Globus pallidus (tissue), 1 donor: ENCODE data around the gene FBLN7.

ENCODE experiments used
- DNase-seq: peaks from one replicate; pipeline ENCODE4 v3.0.0-alpha.2; 2015; ENCODE audit warnings: low spot score

The FBLN7 gene

DNA sequence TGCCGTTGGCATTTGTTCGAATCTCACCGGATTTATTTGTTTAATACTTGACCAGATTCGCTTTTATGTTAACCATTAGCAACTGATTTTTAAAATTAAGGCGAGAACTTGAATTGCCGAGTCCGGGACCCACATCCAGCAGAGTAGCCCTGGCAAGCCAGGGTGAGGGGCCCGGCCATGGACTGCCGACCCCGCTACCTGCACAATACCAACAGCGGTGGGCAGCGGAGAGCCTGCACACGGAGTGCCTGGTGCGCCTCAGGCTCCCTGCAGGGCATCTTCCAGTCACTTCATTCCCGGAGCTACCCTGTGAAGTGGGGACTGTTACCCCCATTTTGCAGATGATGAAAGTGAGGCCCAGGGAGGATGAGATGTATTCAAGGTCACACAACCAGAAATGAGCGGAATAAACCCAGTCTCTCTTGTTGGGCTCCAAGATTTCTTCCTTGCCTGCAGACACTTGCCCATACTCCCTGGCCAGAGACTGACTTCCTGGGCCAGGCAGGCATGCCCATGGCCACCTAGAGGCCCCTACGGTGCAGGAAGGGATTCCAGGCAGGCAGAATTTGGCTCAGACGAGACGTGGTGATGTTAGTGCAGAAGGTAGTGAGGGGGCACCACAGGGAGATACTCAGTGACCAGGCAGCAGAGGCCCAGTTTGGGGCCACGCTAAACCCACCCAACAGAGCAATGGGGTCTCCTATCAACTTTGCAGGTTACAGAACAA is 2.9 kb downstream of the FBLN7 start:
- DNase-seq: no peak

DNA sequence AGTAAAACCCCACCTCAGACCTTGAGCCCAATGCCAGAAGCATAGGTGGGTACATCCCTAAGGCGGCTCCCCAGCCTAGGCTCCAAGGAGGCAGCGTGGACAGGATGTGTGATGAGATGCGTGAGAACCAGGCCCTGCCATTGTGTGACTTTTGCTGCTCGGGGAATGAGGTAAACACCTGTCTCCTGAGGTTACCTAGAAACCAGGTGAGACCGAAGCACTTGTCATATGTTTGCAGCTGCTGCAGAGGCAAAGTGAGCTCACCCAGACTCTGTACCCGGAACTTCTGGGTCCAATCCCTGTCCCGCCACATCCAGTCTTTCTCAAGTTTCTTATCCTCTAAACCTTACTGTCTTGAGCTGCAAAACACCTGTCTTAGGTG is 3.4 kb downstream of the FBLN7 start:
- DNase-seq: no peak

DNA sequence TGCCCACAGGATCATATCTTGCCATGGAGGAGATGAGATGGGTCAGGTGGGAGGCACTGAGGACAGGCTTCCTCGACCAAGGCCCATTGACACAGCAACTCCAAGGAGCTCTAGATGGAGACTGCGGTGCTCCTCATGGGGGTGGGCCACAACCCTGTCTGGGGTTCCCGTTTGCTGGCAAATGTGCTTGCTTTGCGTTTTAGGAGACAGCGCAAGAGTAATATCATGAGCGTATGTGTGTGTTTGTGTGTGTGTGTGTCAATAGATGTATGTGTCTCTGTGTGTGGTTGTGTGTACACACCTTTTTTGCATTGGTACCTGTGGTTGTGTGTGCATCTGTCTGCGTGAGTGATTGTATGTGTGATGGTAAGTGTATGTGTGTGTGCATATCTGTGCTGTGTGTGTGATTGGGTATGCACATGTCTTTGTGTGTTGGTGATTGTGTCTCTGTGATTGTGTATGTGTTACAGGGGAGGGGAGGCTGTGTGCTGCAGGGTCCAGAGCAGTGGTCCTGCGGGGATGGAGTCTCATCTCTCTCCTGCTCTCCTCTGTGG is 4.4 kb downstream of the FBLN7 start:
- no peak for DNase-seq

DNA sequence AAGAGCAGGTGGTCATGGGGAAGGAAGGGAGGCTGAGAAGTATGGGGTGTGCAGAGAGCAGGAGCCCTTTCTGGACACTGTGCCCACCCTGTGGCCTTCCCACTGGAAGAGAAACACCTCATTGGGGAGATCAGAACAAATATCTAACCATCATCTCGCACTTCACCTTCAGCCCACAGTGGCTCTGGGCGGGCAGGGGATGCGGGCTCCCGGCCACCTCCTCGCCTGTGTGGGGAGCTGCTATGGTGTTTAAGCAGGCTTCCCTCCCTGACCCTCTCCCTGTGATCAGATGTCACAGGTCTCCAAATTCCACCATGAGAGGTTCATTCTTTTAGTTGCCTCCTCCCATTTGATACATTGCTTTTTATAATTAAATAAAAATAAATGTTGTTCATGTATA is 5.0 kb downstream of the FBLN7 start:
- no peak for DNase-seq

DNA sequence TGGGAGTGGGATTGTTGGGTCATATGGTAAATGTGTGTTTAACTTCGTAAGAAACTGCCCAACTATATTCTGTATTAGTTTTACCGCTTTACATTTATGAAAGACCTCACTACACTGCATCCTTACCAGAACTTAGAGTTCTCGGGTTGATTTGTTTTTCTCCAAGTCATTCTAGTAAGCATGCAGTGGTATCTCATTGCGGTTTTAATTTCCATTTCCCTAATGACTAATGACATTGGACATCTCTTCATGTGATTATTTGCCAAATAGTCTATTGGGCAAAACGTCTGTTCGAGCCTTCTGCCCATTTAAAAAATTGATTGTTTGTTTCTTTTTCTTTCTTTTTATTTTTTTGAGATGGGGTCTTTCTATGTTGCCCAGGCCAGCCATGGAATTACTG is 6.8 kb downstream of the FBLN7 start:
- DNase-seq: no peak

DNA sequence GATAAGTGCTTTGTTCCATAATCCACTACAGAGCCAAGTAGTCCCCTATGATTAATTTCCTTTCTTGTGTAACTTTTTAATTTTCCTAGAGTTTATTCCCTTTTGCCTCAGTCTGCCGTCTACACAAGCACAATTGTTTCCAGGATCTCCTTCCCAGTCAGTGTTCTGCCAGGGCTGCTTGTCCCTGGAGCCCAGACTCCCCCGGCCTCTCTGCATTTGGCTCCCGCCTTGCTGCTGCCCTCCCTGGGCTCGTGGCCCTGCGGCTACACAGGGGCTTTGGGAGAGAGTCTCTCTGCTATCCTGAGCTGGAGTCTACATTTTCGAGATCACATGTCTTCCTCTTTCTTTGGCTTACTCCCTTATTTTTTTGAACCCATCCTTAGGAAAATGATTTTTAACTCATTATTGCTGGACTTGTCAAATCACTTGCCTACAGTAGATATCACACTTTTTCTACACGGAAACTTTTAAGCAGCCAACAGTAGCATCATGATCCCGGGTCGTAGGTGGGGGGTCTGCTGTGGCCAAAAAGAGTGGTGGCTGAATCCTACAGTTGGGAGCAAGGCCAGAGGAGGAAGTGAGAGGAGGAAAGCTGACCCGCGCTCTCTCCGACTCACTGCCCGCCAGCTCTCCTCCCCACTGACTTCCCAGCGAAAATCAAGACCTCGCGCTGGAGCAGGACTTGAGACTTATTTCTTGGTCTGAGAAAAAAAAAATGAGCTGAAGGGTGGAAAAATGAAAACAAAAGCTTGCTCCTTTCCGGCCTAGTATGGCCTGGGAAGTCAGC is 9.4 kb downstream of the FBLN7 start:
- no peak for DNase-seq

DNA sequence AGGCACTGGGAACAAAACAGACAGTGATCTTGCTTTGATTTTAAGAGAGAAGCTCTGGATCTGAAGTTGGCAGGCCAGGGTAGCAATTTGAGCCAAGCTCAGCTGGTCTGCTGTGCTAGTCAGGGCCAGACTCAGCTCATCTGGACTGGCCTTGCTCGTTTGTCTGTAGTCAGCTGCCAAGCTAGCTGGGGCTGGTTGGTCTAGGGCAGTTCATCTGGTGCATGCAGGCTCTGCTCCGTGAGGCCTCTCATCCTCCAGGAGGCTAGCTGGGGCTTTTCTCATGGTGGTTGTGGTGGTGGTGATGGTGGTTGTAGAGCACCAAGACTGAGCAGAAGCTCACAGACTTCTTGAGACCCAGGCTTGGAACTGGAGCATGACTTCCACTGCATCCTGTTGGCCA is 10.3 kb downstream of the FBLN7 start:
- DNase-seq: no peak

DNA sequence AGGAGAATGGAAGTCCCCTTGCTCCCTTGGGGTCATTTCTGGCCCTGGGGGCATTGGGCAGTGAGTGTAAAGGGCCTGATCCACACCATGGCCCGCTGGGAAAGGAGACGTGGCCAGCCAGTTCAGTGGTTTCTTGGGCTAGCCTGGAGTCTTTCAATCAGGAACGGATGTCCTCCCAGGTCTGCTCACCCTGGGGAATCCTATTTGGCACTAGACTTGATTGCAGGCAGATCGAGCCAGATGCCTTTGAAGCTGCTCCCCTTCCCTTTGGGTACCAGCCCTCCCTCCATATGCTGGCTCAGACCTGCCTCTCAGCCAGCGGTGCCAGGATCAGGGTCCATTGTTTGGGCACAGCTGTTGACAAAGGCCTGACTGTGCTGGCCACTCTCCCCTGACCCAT is 11.0 kb downstream of the FBLN7 start:
- no peak for DNase-seq

DNA sequence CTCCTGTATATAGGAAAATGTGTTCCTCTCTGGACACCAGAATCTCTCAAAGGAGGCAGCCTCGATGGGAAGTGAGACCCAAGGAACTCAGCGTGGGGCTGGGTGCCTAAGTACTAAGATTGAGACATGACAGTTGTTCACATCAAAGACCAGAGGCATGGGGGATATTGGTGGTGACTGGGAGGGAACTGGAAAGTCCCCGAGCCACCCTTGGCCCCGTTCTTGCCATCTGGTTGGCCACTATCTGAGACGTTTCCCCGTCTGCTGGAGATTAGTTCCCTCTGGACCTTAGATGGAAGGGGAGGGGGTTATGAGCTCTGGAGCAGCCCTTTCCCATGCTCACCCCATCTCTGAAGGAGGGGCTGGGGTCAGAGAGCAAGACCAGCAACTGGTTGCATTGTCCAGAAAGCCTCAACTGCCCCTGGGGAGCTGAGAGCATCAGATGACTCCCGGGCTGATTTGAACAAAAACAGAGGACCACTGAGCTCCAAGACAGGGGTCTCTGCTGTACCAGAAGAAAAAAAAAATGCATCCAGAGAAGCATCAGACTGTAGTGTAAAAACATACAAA is 11.8 kb downstream of the FBLN7 start:
- no peak for DNase-seq

DNA sequence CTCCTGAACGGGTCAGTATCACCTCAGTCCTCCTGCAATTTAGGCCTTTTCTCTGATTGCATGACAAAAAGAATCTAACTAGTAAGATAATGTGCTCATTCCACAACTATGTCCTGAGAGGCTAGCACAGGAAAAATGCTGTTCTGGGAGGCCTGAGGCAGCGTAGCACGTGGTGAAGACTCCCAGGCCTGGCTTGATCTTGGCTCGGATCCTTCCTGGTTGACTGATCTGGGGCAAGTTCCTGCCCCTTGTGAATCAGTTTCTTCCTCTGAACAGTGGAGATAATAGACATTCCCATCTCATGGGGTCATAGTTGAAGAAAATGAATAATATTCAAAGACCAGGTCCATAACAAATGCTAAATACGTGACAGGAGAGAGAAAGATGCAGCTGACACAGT is 12.3 kb downstream of the FBLN7 start:
- DNase-seq: no peak

DNA sequence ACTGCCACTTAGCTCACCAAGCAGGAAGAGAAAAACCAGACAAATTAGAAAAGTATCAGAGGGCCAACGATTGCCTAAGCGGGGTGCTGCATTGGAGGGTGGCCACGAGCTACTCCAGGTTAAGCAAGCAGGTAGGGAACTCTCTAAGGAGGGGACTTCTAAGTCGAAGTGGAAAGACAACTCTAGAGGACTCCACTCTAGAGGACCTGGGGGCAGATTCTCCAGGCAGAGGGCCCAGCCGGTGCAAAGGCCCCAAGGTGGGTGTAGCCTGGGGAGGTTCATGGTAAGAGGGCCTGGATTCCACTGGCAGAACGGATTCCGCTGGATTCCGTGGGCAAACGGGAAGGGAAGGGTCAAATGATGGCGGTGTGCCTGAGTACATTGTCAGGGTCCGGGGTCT is 12.7 kb downstream of the FBLN7 start:
- DNase-seq: no peak

DNA sequence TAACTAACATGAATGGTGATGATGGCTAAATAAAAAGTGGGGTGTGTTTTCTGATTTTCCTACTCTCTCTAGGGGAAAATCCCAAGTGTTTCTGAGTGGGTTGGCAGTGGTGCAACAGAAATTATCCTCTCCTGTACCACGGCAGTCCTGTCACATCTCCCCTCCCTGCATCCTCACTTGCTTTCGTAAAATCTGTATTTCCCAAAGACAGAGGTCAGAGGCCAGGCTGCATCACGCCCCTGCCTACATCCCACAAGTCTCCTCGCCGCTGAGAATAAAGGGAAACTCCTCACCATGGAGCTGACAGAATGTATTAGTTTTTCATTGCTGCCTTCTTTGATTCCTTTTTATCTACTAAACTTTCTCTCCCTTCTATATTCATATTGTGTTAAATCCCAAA is 13.1 kb downstream of the FBLN7 start:
- no peak for DNase-seq

DNA sequence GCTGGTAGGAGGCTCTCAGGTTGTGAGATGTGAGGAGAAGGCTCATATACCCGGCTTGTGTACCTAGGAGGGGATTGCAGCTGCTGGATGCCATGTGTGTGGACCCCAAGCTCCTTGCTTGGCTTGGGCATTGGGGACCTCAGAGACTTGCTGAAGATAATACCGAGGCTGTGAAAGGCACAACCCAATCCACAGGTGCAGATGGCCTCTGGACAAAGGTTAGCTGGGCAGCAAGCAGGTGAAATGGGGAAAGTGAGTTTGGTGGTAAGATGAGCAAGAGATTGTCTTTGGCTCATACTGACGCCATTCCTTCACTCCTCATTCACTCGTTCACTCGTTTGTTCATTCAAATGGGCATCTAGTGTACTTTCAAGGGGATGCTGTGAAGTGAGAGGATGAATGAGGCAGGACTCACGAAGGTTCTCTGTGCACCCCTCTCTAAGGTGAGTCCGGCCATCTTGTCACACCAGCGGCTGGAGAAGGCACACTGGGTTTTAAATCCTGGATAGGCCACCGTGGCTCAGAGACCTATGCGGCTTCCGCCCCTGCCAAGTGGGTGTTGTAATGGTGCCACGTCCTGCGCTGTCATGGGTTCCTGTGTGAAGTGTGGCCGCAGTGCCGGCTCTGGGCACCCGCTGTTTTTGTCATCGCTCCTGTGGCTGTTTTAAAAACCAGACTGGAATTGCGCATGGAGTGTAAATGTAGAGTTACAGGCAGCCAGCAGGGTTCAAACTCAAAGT is 13.7 kb downstream of the FBLN7 start:
- no peak for DNase-seq

DNA sequence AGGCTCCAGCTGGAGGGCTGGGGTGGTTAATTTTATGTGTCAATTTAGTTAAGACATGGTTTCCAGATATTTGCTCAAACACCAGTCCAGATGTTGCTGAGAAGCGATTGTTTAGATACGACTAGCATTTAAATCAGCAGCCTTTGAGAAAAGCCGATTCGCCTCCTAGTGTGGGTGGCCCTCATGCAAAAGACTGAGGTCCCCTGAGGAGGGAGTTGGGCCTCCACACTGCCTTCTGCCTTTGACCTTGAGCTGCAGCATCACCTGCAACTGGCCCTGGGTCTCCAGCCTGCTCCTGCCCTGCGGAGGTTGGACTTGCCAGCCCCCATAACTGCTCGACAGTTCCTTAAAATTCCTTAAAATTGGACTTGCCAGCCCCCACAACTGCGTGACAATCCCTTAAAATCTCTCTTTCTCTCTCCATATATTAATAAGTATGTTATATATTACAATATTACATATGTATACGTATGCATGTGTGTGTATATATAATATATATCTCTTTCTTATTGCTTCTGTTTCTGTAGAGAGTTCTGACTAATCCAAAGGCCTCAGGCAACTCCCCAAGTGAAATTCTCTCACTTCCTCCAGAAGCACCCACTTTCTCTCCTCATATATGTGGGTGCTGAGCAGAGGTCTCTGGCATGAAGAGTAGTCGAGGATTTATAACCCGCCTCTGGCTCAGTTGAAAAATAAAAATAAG is 14.4 kb downstream of the FBLN7 start:
- DNase-seq: no peak

DNA sequence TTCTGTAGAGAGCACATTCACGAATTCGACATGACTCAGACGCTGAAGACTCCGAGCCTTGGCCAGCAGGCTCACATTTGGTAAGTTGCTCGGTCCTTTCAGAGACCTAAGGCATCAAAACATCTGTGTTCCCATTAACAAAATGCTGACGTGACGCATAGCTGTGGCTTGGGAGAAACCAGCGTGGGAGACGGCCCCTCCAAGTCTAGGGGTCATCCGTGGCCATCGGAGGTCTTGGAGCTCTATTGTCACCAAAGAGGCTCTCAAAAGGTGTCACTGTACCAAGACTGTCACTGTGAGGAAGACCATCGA is 14.9 kb downstream of the FBLN7 start:
- no peak for DNase-seq

DNA sequence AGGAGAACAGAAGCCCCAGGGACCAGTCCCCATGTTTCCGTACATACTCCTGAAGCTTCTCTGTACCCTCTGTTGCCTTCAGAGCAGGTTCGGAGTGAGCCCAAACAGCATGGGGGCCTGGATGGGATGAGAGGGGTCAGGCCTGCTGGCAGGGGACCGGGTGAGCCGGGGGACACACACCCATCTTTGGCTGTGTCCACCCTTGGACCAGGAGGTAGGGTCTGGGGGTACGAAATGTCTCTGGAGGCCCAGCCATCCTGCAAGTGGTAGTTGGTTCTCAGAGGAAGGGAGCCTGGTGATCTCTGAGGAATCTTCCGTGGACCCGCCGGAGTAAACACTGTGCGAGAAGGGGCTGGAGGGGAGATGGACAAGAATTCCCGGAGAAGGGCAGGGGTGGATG is 15.3 kb downstream of the FBLN7 start:
- no peak for DNase-seq

DNA sequence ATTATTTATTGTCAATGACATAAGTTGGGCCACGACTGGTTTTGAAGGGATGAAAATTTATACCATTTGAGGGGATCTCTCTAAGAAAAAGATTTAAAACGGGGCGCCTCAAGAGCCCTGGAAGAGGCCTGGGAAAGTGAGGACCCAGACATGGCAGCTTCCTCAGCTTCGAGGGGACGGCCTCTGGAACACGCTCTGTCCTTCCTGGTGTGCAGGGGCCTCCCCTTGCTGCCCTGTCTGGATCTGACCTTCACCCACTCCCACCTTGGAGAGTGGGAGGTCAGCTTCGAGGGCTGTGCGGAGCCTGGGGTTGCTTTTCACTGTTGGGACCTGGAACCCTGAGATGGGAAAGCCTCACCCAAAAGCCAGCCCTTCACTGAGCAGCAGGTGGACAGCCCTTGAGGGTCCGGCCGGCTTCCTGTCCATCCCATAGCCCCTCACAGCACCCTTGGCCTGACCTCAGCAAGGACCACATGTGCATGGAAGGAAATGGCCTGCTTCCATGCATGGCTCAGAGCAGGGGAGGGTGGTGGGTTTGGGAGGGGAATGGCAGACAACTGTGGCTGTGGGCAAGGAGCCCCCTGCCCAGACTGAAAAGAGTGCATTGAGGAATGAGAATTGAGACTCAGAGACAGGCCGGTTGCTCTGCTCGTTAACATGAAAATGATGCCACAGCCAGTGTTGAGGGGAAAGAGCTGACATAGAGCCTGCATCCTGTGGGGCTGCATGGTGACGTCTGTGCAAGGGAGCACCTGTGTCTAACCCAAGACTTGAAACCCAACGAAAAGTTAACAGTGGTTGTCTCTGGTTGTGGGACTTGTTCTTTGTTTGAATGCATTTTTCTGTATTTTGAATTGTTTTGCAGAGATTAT is 16.3 kb downstream of the FBLN7 start:
- DNase-seq: no peak

DNA sequence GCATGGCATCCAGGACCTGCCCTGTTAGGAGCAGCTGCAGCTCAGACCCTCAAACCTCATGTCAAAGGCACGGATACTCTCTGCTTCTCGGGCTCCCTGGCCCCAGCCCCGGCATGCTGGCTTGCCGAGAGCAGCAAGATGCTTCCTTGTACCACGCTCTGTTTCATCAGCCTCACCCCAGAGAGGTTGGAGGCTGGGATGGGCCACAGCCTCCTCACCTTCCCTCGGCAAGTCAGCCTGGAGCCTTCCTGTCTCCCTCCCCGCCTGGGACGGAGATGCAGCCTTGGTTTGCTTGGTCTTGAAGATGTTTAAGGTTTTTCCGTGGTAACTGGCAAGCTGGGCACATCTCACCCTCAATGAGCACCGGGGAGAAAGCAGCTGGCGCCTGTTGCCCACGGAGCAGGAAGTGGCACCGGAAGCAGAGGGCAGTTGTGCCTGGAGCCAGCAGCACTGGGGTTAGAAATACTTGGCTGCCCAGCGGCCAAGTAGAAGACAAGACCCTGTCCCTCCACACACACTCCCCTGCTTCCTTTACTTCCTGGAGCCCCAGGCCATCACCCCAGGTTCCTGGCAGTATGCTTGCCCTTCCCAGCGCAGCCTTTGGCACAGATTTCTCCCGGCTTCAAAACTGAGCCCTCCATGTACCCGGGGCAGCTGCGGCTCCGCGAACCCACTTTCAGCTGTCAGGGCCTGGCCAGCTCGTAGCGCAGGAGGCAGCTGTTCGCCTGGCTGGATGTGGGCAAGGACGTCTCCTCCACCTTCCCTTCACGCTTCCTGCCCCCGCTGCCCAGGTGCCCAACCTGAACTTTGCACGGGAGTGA is 17.4 kb downstream of the FBLN7 start:
- no peak for DNase-seq

DNA sequence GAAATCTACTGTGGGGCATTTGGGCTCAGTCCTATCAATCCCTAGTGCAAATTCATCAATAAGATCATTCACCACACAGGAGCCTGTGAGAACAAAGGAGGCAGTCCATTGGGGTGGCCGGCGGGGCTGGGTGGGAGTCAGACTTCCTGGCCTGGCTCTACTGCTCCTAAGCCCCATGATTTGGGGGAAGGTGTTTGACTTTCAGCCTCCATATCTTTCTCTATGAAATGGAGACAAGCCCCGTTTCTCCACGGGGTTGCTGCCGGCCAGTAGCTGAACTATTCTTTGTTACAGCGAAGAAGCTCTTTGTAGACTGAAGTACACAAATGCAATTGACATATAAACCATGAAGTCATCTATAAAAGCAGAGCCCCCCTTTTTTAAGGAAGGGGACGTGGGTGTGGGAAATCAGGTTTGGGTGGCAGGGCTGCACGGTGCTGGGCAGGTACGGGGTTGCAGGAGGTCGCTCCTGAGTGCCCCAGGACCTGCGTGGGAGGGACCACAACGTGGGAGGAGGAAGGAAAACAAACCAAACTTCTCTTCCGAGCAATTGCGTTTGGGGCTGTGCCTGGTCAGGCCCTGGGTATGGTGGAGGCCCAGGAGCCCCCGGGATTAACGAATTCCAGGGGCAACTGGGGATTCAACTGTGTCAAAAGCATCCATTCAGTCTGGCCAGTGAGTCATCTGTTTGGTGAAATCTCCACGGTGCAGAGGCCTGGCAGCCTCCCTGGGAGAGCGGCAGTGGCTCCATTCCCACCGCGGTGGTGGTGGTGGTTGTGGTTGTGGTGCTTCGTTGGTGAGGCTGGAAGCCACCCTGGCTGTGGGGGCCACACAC is 18.2 kb downstream of the FBLN7 start:
- no peak for DNase-seq
